ENCODE data around the gene SAFB2. TPM values are rescaled to one million over a fixed set of nuclear protein-coding genes. Genes with fewer than 3 reads are reported as not detected.
"Not testable (repeated sequence)": the region's sequence is repeated elsewhere in the genome, so short reads cannot be mapped to it uniquely, and the experiment has no call there.

SAFB2 gene
- total and polyA plus RNA-seq, 2 donors (not counting 3 experiments of a cell fraction or from before 2014, with no cell fraction given), result 24.6 to 85.9 TPM

GRCh38 chr19:5609881-5610448 is 12.6 kb downstream of the SAFB2 start:
- Histone ChIP-seq H3K79me2 (ENCODE audit: control insufficient read depth, insufficient read depth, low read length) (peaks cover 25% of the 10 kb centered on the region), H3K4me2 (ENCODE audit: insufficient read depth, low read length) (no peak overlapping the region), H3K4me1 (ENCODE audit: control insufficient read depth, extremely low read depth, insufficient read depth, low read length) (no peaks in the 10 kb centered on the region), H3K9me3 (replicated peaks; ENCODE audit: control insufficient read depth, insufficient read depth, low read length) (no peaks in the 10 kb centered on the region), H3K27me3 (ENCODE audit: control insufficient read depth in 2 of 2, insufficient read depth in 2 of 2, low read length in 2 of 2) (no peaks in the 10 kb centered on the region), H3K9ac (replicated peaks; ENCODE audit: extremely low read depth, insufficient read depth, low read length) (no peak overlapping the region), H2AFZ (ENCODE audit: low read depth, low read length) (no peak overlapping the region), H3K27ac (ENCODE audit: insufficient read depth, low read depth, low read length) (no peak overlapping the region), H3K9me1 (replicated peaks; ENCODE audit: control insufficient read depth, extremely low read depth, insufficient read depth, low read length) (no peaks in the 10 kb centered on the region), H3K36me3 (ENCODE audit: control insufficient read depth in 2 of 2, extremely low read depth in 1 of 2, insufficient read depth in 2 of 2, low read length in 2 of 2) (peaks cover 31 to 51% of the 10 kb centered on the region in 2 experiments), H3K4me3 (replicated peaks in 1 of 3; ENCODE audit: insufficient read depth in 1 of 3, low read depth in 1 of 3, low read length in 3 of 3) (no peak overlapping the region), H4K20me1 (replicated peaks; ENCODE audit: control insufficient read depth, extremely low read depth, insufficient read depth, low read length) (peaks cover 2% of the 10 kb centered on the region)
- no TSS peak for BruUV-seq (replicated peaks)
- CTCF ChIA-PET, result no interaction called here
- POLR2A ChIA-PET, result no interaction called here
- FAIRE-seq (no peak), DNase-seq (ENCODE audit: low read depth, low spot score) (no peak)
- intact Hi-C loops (cut with micrococcal nuclease) (no loop called here), dilution Hi-C loops (cut with MboI; ENCODE audit: extremely low pct_ligation_motif_present, low sequenced_read_pairs) (no loop called here)
- TF ChIP-seq JUN (IDR thresholded peaks at IDR 0.05; ENCODE audit: borderline replicate concordance, insufficient read depth, insufficient read length, low read depth), result no peak
- no peak for TF ChIP-seq POLR2A (IDR thresholded peaks at IDR 0.05; ENCODE audit: low read depth, low read length)
- no peak for TF ChIP-seq MAX (IDR thresholded peaks at IDR 0.05; ENCODE audit: insufficient read depth, insufficient read length)
- TF ChIP-seq FOS (IDR thresholded peaks at IDR 0.05; ENCODE audit: borderline replicate concordance, insufficient read depth, low read length), result no peak
- TF ChIP-seq POLR2AphosphoS5 (IDR thresholded peaks at IDR 0.05; ENCODE audit: insufficient read depth, low read depth, low read length), result no peak
- no peak for TF ChIP-seq CTCF (IDR thresholded peaks at IDR 0.05; ENCODE audit: extremely low read depth in 1 of 2, insufficient read depth in 1 of 2, low read depth in 1 of 2, low read length in 2 of 2)
- TF ChIP-seq MYC (IDR thresholded peaks at IDR 0.05; ENCODE audit: low read depth, low read length), result no peak
- no peak for TF ChIP-seq GATA2 (IDR thresholded peaks at IDR 0.05; ENCODE audit: insufficient read depth, insufficient read length, low read depth, low read length)
- no peak for TF ChIP-seq EZH2 (IDR thresholded peaks at IDR 0.05; ENCODE audit: borderline replicate concordance, low read depth, low read length, severe bottlenecking)

GRCh38 chr19:5608766-5609165 is 13.8 kb downstream of the SAFB2 start:
- POLR2A ChIA-PET; FAIRE-seq; dilution Hi-C loops (cut with MboI; ENCODE audit: extremely low pct_ligation_motif_present, low sequenced_read_pairs): not testable (repeated sequence)

More at GRCh38 chr19:5608766-5609165, 13.8 kb downstream of the SAFB2 start:
- H3K9ac ChIP-seq (replicated peaks; ENCODE audit: extremely low read depth, insufficient read depth, low read length); H4K20me1 ChIP-seq (replicated peaks; ENCODE audit: control insufficient read depth, extremely low read depth, insufficient read depth, low read length); H3K4me2 ChIP-seq (ENCODE audit: insufficient read depth, low read length); H3K4me3 ChIP-seq (replicated peaks in 1 of 3; ENCODE audit: insufficient read depth in 1 of 3, low read depth in 1 of 3, low read length in 3 of 3); CTCF ChIA-PET; H3K9me1 ChIP-seq (replicated peaks; ENCODE audit: control insufficient read depth, extremely low read depth, insufficient read depth, low read length); H3K4me1 ChIP-seq (ENCODE audit: control insufficient read depth, extremely low read depth, insufficient read depth, low read length); H3K27me3 ChIP-seq (ENCODE audit: control insufficient read depth in 2 of 2, insufficient read depth in 2 of 2, low read length in 2 of 2); BruUV-seq (replicated peaks); intact Hi-C loops (cut with micrococcal nuclease); H3K9me3 ChIP-seq (replicated peaks; ENCODE audit: control insufficient read depth, insufficient read depth, low read length); DNase-seq (ENCODE audit: low read depth, low spot score); H2AFZ ChIP-seq (ENCODE audit: low read depth, low read length); H3K27ac ChIP-seq (ENCODE audit: insufficient read depth, low read depth, low read length): not testable (repeated sequence)
- H3K36me3 ChIP-seq (ENCODE audit: control insufficient read depth in 2 of 2, extremely low read depth in 1 of 2, insufficient read depth in 2 of 2, low read length in 2 of 2), result peaks cover 35 to 51% of the 10 kb centered on the region in 2 experiments
- peaks cover 22% of the 10 kb centered on the region for H3K79me2 ChIP-seq (ENCODE audit: control insufficient read depth, insufficient read depth, low read length)

Measured in endothelial cell of umbilical vein (primary cell).